ENCODE data around the gene SYCP2L.

DNA sequence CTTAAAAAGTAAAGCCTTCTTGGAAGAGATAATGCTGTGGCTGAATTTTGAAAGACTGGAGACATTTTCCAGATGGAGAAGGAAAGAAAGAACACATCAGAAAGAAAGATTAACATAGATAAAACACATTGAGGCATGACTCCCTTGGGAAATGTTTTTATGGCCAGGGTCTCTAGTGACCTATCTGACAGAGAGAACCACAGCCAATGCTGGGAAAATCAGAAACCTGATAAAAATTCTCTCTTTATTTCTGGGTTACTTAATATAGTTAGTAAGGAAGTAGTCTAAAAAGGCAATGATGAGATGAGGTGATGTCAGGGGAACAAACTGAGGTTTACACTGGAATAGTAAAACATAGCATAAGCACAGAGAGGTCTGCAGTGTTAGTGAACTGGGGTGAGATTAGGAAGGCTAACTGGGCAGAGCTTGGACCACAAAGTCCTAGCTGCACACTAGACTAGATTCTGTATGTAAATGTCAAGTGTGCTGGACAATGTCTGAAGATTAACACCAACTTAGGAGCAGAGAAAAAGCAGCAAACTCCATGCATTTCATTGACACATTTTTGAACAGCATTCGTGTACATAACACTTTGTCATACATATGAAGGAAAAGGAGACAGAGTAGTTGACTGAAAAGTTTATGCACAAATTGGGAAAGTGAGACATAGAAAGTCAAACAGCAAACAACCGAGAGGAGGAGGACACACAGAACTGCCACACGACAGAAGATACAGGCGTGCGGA, 126.3 kb downstream of the SYCP2L start:
- TF ChIP-seq, protein P1, sequence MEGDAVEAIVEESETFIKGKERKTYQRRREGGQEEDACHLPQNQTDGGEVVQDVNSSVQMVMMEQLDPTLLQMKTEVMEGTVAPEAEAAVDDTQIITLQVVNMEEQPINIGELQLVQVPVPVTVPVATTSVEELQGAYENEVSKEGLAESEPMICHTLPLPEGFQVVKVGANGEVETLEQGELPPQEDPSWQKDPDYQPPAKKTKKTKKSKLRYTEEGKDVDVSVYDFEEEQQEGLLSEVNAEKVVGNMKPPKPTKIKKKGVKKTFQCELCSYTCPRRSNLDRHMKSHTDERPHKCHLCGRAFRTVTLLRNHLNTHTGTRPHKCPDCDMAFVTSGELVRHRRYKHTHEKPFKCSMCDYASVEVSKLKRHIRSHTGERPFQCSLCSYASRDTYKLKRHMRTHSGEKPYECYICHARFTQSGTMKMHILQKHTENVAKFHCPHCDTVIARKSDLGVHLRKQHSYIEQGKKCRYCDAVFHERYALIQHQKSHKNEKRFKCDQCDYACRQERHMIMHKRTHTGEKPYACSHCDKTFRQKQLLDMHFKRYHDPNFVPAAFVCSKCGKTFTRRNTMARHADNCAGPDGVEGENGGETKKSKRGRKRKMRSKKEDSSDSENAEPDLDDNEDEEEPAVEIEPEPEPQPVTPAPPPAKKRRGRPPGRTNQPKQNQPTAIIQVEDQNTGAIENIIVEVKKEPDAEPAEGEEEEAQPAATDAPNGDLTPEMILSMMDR (conservative IDR thresholded peaks at IDR 0.05 in 1 of 2, IDR thresholded peaks at IDR 0.05 in 1 of 2; ENCODE audit: extremely low read depth in 1 of 2, insufficient read depth in 1 of 2, low read depth in 1 of 2, low read length in 2 of 2), result no peak
- TF ChIP-seq EZH2 (IDR thresholded peaks at IDR 0.05; ENCODE audit: borderline replicate concordance, low read length), result no peak

Measured in mammary epithelial cell (primary cell).